SK-N-SH treated with all-trans-retinoic acid at 6 μM for 48 hours (cell line): Measurements from ENCODE around the gene BORCS6.

Experiments used
- ATAC-seq: fragments of 200-7000 bp; cut with Tn5 transposase; 3 replicates; pipeline ENCODE4 v1.9.1; 2020; ENCODE audit warnings: mild to moderate bottlenecking, moderate library complexity
- ARNTL ChIP-seq: fragments of 450-650 bp; formaldehyde crosslinking; IDR thresholded peaks from 2 replicates; pipeline ENCODE4 v1.5.0; 2020; ENCODE audit warnings: low read depth, mild to moderate bottlenecking, moderate library complexity, borderline replicate concordance
- BACH2 ChIP-seq: fragments of 250-450 bp; sonication (Bioruptor Pico); IDR thresholded peaks from 2 replicates; pipeline ENCODE4 v1.9.0; 2021; ENCODE audit warnings: mild to moderate bottlenecking, borderline replicate concordance
- CREB5 ChIP-seq: fragments of 250-450 bp; sonication (Bioruptor Pico); IDR thresholded peaks from 2 replicates; pipeline ENCODE4 v1.5.1; 2020; ENCODE audit warnings: low read depth, mild to moderate bottlenecking, moderate library complexity
- CSRNP3 ChIP-seq: fragments of 250-450 bp; sonication (Bioruptor Pico); IDR thresholded peaks from 2 replicates; pipeline ENCODE4 v1.5.1; 2021; ENCODE audit warnings: mild to moderate bottlenecking, moderate library complexity
- ESRRG ChIP-seq: fragments of 250-450 bp; sonication (Bioruptor Pico); IDR thresholded peaks from 2 replicates; pipeline ENCODE4 v1.6.1; 2021; ENCODE audit warnings: mild to moderate bottlenecking
- OSR1 ChIP-seq: fragments of 250-450 bp; sonication (Bioruptor Pico); IDR thresholded peaks from 2 replicates; pipeline ENCODE4 v1.8.0; 2022; ENCODE audit warnings: moderate library complexity, mild to moderate bottlenecking, inconsistent platforms
- PATZ1 ChIP-seq: fragments of 250-450 bp; sonication (Bioruptor Pico); IDR thresholded peaks from 2 replicates; pipeline ENCODE4 v1.8.0; 2020; ENCODE audit warnings: mild to moderate bottlenecking, moderate library complexity, borderline replicate concordance
- PPARA ChIP-seq: fragments of 250-450 bp; sonication (Bioruptor Pico); IDR thresholded peaks from 2 replicates; pipeline ENCODE4 v1.5.0; 2020; ENCODE audit warnings: mild to moderate bottlenecking, borderline replicate concordance
- RARB ChIP-seq: fragments of 250-450 bp; sonication (Bioruptor Pico); IDR thresholded peaks from 2 replicates; pipeline ENCODE4 v1.8.0; 2021; ENCODE audit warnings: mild to moderate bottlenecking, moderate library complexity
- SNAI2 ChIP-seq: fragments of 250-450 bp; sonication (Bioruptor Pico); IDR thresholded peaks from 2 replicates; pipeline ENCODE4 v1.5.0; 2020; ENCODE audit warnings: mild to moderate bottlenecking, moderate library complexity
- TCF4 ChIP-seq: fragments of 250-450 bp; sonication (Bioruptor Pico); IDR thresholded peaks from 2 replicates; pipeline ENCODE4 v1.8.0; 2021; ENCODE audit warnings: mild to moderate bottlenecking, moderate library complexity, borderline replicate concordance
- TOX ChIP-seq: fragments of 250-450 bp; sonication (Bioruptor Pico); IDR thresholded peaks from 2 replicates; pipeline ENCODE4 v1.8.0; 2021; ENCODE audit warnings: mild to moderate bottlenecking, moderate library complexity, borderline replicate concordance
- TSHZ2 ChIP-seq: fragments of 250-450 bp; sonication (Bioruptor Pico); IDR thresholded peaks from 2 replicates; pipeline ENCODE4 v1.5.0; 2020; ENCODE audit warnings: mild to moderate bottlenecking, moderate library complexity
- ZC3H10 ChIP-seq: fragments of 250-450 bp; sonication (Bioruptor Pico); IDR thresholded peaks from 2 replicates; pipeline ENCODE4 v1.5.1; 2021; ENCODE audit warnings: mild to moderate bottlenecking, moderate library complexity
- ZFP3 ChIP-seq: fragments of 250-450 bp; sonication (Bioruptor Pico); IDR thresholded peaks from 2 replicates; pipeline ENCODE4 v1.5.0; 2020; ENCODE audit warnings: mild to moderate bottlenecking, moderate library complexity
- ZFP30 ChIP-seq: fragments of 450-650 bp; formaldehyde crosslinking; IDR thresholded peaks from 2 replicates; pipeline ENCODE4 v1.5.0; 2022; ENCODE audit warnings: mild to moderate bottlenecking, moderate library complexity
- ZNF70 ChIP-seq: fragments of 450-650 bp; formaldehyde crosslinking; IDR thresholded peaks from 2 replicates; pipeline ENCODE4 v1.5.0; 2020; ENCODE audit warnings: mild to moderate bottlenecking, moderate library complexity
- TF ChIP-seq, protein P1 (sequence below): fragments of 250-450 bp; sonication (Bioruptor Pico); IDR thresholded peaks from 2 replicates; pipeline ENCODE4 v1.8.0; 2021; ENCODE audit warnings: low read depth, mild to moderate bottlenecking, moderate library complexity, borderline replicate concordance

Gene BORCS6

GRCh38 chr17:8147805-8148404, 42.1 kb downstream of the BORCS6 start:
- ATAC-seq: no peak
- 0 out of 2 replicates have a peak, but pooled peaks have one; percentile 18 for TF ChIP-seq ZC3H10
- no peak for TF ChIP-seq PPARA (CRISPR knock-in tag)
- TF ChIP-seq, all 23 proteins: peak for 1

- TF ChIP-seq CSRNP3 (CRISPR knock-in tag) (no peak), TCF4 (CRISPR knock-in tag) (no peak), ZC3H10 (no peak), ZFP3 (CRISPR knock-in tag) (no peak), ESRRG (CRISPR knock-in tag) (no peak)
- TF ChIP-seq, protein P1, sequence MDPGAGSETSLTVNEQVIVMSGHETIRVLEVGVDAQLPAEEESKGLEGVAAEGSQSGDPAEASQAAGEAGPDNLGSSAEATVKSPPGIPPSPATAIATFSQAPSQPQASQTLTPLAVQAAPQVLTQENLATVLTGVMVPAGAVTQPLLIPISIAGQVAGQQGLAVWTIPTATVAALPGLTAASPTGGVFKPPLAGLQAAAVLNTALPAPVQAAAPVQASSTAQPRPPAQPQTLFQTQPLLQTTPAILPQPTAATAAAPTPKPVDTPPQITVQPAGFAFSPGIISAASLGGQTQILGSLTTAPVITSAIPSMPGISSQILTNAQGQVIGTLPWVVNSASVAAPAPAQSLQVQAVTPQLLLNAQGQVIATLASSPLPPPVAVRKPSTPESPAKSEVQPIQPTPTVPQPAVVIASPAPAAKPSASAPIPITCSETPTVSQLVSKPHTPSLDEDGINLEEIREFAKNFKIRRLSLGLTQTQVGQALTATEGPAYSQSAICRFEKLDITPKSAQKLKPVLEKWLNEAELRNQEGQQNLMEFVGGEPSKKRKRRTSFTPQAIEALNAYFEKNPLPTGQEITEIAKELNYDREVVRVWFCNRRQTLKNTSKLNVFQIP (CRISPR knock-in tag): no peak
- TF ChIP-seq, all 23 proteins: peak for 0
- no peak for ATAC-seq
Observed at GRCh38 chr17:8147141-8147804, 42.7 kb downstream of the BORCS6 start.

DNA sequence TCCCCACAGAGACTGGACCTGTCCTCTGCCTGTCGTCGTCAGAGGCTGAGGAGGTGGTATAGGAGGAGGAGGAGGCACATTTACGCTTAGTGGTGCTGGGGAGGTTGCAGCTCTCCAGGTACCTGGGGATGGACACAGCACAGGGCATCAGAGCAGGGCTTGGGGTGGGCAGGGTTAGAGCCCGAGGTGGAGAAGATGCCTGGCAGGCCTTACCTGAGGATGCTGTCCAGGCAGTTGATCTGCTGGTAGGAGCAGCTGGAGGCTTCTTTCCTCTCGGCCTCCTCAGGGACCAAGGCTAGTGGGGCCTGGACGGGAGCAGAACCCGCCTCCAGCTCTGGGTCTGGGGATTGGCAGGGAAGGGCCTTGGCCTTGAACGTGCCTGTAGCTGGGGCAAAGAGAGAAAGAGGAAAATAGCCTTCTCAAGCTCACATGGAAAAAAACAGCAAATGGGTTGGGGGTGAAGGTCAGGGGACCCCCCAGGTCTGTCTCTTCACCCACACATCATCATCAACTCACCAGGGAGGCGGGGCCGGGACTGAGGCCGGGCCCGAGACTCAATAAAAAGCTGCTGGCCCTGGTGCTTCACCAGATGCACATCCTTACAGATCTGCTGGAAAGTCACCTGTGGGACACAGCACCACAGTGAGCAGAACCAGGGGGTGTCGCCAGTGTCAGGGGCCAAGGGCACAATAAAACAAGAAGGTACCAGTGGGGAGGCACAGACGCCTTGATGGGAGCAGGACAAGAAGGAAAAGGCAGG, 43.4 kb downstream of the BORCS6 start:
- ATAC-seq: no peak
- TF ChIP-seq ARNTL (CRISPR knock-in tag): no peak
- TF ChIP-seq PPARA (CRISPR knock-in tag): no peak
- no peak for TF ChIP-seq ESRRG (CRISPR knock-in tag)
- TF ChIP-seq ZNF70 (CRISPR knock-in tag): no peak
- no peak for TF ChIP-seq BACH2 (CRISPR knock-in tag)
- TF ChIP-seq RARB: no peak
- TF ChIP-seq ZFP30 (CRISPR knock-in tag): no peak
- TF ChIP-seq OSR1 (CRISPR knock-in tag): no peak
- no peak for TF ChIP-seq CSRNP3 (CRISPR knock-in tag)
- no peak for TF ChIP-seq TSHZ2 (CRISPR knock-in tag)
- no peak for TF ChIP-seq TOX (CRISPR knock-in tag)
- no peak for TF ChIP-seq ZFP3 (CRISPR knock-in tag)
- TF ChIP-seq ZC3H10: no peak
- TF ChIP-seq PATZ1: no peak
- TF ChIP-seq CREB5 (CRISPR knock-in tag): no peak
- no peak for TF ChIP-seq SNAI2 (CRISPR knock-in tag)
- TF ChIP-seq, all 23 proteins: peak for 0
